Osteoblast (primary cell): Measurements from ENCODE around the gene PHLDB1. TPM values are rescaled to one million over a fixed set of nuclear protein-coding genes. Genes with fewer than 3 reads are reported as not detected.

Source experiments
- DNase-seq: peaks from one replicate; pipeline ENCODE4 v3.0.0; 2011; ENCODE audit warnings: low spot score, mixed read lengths; ENCODE audit not compliant: insufficient read length; ENCODE audit errors: missing footprints
- H2AFZ ChIP-seq: 2 replicates; pipeline ENCODE4 v1.6.0; 2011; ENCODE audit warnings: mild to moderate bottlenecking, low read length
- H3K27ac ChIP-seq: 2 replicates; pipeline ENCODE4 v1.5.1; 2011; ENCODE audit warnings: mild to moderate bottlenecking, low read depth, low read length, moderate library complexity
- H3K27me3 ChIP-seq: 2 replicates; pipeline ENCODE4 v1.6.0; 2012; ENCODE audit warnings: mild to moderate bottlenecking, control low read depth, inconsistent platforms, low read length, moderate library complexity; ENCODE audit not compliant: insufficient read depth
- H3K36me3 ChIP-seq: 2 replicates; pipeline ENCODE4 v1.5.1; 2011; ENCODE audit warnings: mild to moderate bottlenecking, low read length, control low read depth, moderate library complexity; ENCODE audit not compliant: insufficient read depth
- H3K4me1 ChIP-seq: 2 replicates; pipeline ENCODE4 v1.5.1; 2011; ENCODE audit warnings: mild to moderate bottlenecking, low read length, control low read depth, moderate library complexity; ENCODE audit not compliant: insufficient read depth
- H3K4me2 ChIP-seq: 2 replicates; pipeline ENCODE4 v1.6.0; 2011; ENCODE audit warnings: mild to moderate bottlenecking, low read length; ENCODE audit not compliant: insufficient read depth
- H3K4me3 ChIP-seq: fragments of 200-600 bp; sonication (generic); 3 replicates; pipeline ENCODE4 v1.5.1; 2012; ENCODE audit warnings: mild to moderate bottlenecking, low read length, inconsistent platforms; ENCODE audit not compliant: insufficient read depth
- H3K79me2 ChIP-seq: 2 replicates; pipeline ENCODE4 v1.6.0; 2012; ENCODE audit warnings: mild to moderate bottlenecking, low read length, control low read depth, inconsistent platforms; ENCODE audit not compliant: insufficient read depth
- H3K9me3 ChIP-seq: 2 replicates; pipeline ENCODE4 v1.5.1; 2011; ENCODE audit warnings: low read depth, low read length, control low read depth
- H4K20me1 ChIP-seq: 2 replicates; pipeline ENCODE4 v1.6.0; 2012; ENCODE audit warnings: mild to moderate bottlenecking, low read length, control low read depth; ENCODE audit not compliant: insufficient read depth
- total RNA-seq: library from RNA; depleted of rRNA; stranded (reverse); fragments of >200 nt; gene quantifications from 2 replicates; pipeline ENCODE4 v1.2.3, GENCODE V29; 2012
- TF ChIP-seq, protein P1 (sequence below): IDR thresholded peaks from 2 replicates; pipeline ENCODE4 v1.5.1; 2011; ENCODE audit warnings: mild to moderate bottlenecking, low read depth, low read length, moderate library complexity; ENCODE audit errors: extremely low read depth

Gene PHLDB1
- total RNA-seq, 1 donor: 96.3 TPM

DNA sequence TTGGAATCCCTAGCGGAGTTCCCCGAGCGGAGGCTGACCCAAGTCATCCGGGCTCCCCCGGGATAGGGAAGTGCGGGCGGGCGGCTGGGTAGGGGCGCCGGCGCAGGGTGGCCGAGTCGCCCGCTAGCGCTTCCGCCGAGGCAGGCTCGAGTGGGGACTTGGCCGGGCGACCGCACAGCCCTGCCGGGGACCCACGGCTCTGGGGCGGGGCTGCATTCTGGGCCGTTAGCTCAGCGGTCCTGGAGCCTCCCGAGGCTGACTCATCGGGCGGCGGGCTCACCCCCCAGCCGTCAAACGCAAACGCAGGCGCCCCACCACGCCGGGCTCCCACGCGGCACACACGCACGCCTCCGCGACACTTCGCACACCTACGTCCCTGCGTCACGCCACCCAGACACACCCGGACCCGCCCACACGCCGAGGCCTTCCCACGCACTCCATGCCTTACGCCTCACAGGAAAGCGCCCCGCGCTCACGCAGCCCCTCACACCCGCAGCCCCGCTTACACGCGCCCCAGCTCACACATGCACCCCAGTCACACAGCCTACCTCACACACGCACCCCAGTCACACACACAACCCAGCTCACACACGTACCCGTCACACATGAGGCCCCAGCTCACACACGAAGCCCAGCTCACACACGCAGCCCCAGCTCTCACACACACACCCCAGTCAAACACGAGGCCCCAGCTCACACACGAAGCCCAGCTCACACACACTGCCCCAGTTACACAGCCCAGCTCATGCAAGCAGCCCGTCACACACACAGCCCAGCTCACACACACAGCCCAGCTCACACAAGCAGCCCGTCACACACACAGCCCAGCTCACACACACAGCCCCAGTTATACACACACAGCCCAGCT lies 1.2 kb downstream of the PHLDB1 start:
- TF ChIP-seq, protein P1, sequence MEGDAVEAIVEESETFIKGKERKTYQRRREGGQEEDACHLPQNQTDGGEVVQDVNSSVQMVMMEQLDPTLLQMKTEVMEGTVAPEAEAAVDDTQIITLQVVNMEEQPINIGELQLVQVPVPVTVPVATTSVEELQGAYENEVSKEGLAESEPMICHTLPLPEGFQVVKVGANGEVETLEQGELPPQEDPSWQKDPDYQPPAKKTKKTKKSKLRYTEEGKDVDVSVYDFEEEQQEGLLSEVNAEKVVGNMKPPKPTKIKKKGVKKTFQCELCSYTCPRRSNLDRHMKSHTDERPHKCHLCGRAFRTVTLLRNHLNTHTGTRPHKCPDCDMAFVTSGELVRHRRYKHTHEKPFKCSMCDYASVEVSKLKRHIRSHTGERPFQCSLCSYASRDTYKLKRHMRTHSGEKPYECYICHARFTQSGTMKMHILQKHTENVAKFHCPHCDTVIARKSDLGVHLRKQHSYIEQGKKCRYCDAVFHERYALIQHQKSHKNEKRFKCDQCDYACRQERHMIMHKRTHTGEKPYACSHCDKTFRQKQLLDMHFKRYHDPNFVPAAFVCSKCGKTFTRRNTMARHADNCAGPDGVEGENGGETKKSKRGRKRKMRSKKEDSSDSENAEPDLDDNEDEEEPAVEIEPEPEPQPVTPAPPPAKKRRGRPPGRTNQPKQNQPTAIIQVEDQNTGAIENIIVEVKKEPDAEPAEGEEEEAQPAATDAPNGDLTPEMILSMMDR: no peak
- peak overlapping the region; percentile 88 for H3K4me3 ChIP-seq
- peak overlapping the region; percentile 56 for H2AFZ ChIP-seq
- H3K9me3 ChIP-seq: no peaks in the 10 kb centered on the region
- peak overlapping the region; percentile 86 for H3K4me2 ChIP-seq
- H3K36me3 ChIP-seq: peaks cover 5% of the 10 kb centered on the region
- H3K4me1 ChIP-seq: peaks cover 66% of the 10 kb centered on the region
- DNase-seq: peak; percentile 97
- no peaks in the 10 kb centered on the region for H4K20me1 ChIP-seq
- H3K27me3 ChIP-seq: no peaks in the 10 kb centered on the region
- peaks cover 47% of the 10 kb centered on the region for H3K79me2 ChIP-seq
- peak overlapping the region; percentile 99 for H3K27ac ChIP-seq

DNA sequence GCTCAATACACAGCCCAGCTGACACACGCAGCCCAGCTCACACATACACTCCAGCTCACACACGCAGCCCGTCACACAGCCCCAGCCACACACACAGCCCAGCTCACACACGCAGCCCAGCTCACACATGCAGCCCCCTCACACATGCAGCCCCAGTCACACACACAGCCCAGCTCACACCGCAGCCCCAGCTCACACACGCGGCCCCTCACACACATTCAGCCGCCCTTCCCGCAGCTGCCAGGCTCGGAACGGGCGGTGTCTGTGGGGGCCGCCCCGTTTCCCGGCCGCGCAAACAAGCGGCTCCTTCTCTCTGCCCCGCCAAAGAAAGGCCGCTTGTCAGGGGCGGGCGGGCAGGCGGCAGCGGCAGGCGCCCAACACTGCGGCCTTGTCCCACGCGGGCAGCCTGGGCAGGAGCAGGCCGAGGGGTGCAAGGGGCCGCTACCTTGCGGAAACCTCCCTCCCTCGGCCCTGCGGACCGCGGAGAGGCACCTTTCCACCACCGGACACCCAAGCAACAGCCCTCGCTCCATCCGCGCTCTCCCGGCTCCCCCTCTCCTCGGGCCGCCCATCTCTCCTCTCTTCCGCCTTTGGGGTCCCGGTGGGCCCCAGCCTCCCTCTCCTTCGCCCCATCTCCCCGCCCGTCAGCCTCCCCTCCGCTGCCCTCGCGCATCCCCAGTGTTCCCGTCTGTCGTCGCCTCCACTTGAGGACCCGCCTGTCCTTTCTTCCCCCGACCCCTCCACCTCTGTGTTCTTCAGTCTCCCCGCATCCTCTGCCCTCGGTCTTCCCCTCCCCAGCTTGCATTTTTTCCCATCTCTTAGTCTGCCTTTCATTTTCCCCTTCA lies 2.2 kb downstream of the PHLDB1 start:
- no peaks in the 10 kb centered on the region for H3K27me3 ChIP-seq
- H3K4me3 ChIP-seq: peak overlapping the region; percentile 88
- no peak for DNase-seq
- TF ChIP-seq, protein P1: no peak
- H3K36me3 ChIP-seq: peaks cover 14% of the 10 kb centered on the region
- peaks cover 54% of the 10 kb centered on the region for H3K79me2 ChIP-seq
- H3K4me2 ChIP-seq: peak overlapping the region; percentile 86
- peak overlapping the region; percentile 99 for H3K27ac ChIP-seq
- H2AFZ ChIP-seq: peak overlapping the region; percentile 35
- H4K20me1 ChIP-seq: no peaks in the 10 kb centered on the region
- H3K4me1 ChIP-seq: peaks cover 59% of the 10 kb centered on the region
- no peaks in the 10 kb centered on the region for H3K9me3 ChIP-seq

DNA sequence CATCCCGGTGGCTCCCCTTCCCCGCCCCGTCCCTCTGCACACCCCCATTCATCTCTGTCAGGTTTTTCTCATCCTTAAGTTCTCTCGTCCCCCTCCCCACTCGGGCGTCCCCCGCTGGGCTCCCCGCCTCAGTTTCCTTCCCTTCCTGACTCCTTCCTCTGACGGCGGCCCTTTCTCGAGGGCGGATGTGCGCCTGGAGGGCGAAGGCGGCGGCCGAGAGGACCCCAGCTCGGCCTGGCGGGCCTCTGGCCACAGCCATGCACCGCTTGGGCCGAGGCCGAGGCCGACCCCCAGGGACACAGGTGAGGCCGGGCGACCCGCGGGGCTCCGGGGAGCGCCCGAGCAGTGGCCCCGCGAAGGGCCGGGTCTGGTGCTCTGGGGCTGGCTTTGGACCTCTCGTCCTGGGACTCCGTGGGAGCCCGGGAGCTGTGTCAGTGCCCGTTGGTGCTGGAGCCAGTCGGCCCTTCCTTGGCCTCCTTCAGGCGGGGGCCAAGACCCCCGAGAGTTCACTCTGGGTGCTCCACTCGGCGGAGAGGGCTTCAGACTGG lies 2.9 kb downstream of the PHLDB1 start:
- TF ChIP-seq, protein P1: no peak
- no peaks in the 10 kb centered on the region for H3K27me3 ChIP-seq
- peaks cover 54% of the 10 kb centered on the region for H3K79me2 ChIP-seq
- H3K36me3 ChIP-seq: peaks cover 16% of the 10 kb centered on the region
- H3K4me3 ChIP-seq: peak overlapping the region; percentile 88
- H4K20me1 ChIP-seq: no peaks in the 10 kb centered on the region
- H3K4me1 ChIP-seq: peaks cover 52% of the 10 kb centered on the region
- H3K27ac ChIP-seq: peak overlapping the region; percentile 99
- no peak for DNase-seq
- peak overlapping the region; percentile 86 for H3K4me2 ChIP-seq
- peak overlapping the region; percentile 35 for H2AFZ ChIP-seq
- H3K9me3 ChIP-seq: no peaks in the 10 kb centered on the region
